ENCODE data around the gene OTUB1. TPM values are rescaled to one million over a fixed set of nuclear protein-coding genes. Genes with fewer than 3 reads are reported as not detected.

The OTUB1 gene
- total and polyA plus RNA-seq, 2 of the 13 experiments (the other 11 are each of a cell fraction or from before 2014, with no cell fraction given): 58.8 to 130 TPM

DNA sequence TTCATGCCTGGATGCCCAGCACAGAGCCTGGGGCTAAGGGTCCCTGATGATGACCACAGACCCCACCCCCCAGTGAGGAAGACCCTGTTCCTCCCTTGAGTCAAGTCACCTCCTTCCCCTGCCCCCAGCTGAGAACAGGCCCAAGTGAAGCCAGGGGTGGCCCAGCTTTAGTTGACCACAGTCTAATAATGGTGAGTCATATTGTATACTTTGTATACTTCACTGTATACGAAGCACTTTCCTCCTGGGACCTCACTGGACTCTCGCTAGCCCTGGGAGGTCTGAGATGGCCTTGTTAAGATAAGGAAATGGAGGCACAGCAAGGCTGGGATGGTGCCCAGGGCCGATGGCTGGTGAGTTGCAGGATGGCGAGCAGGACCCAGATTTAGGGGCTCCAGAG lies 45.8 kb downstream of the OTUB1 start:
- in situ Hi-C loops (cut with HindIII; ENCODE audit: extremely low pct_ligation_motif_present, low pct_unique_long_range_greater_than_20kb) (no loop called here), intact Hi-C loops (cut with micrococcal nuclease; ENCODE audit: unreplicated experiment) (no loop called here)
- no peak overlapping the region for H3K4me2 ChIP-seq (ENCODE audit: low read depth, low read length)
- POLR2A ChIA-PET: no interaction called here
- H3K79me2 ChIP-seq (ENCODE audit: insufficient read depth, low read length): no peaks in the 10 kb centered on the region
- peaks cover 28% of the 10 kb centered on the region; the same call in 1 of the 2 replicates for H4K20me1 ChIP-seq (ENCODE audit: insufficient read depth, low read length)
- FAIRE-seq: no peak
- WGBS (ENCODE audit: low lambda C conversion rate): 55% methylated on average over 4 of the region's 4 CpGs
- no peaks in the 10 kb centered on the region for H3K36me3 ChIP-seq (replicated peaks in 1 of 2; ENCODE audit: control insufficient read depth in 1 of 2, insufficient read depth in 2 of 2, low read length in 2 of 2)
- H3K27ac ChIP-seq (ENCODE audit: extremely low read length, insufficient read depth, low read length): no peak overlapping the region
- H3K9me3 ChIP-seq (ENCODE audit: low read length): no peaks in the 10 kb centered on the region
- H2AFZ ChIP-seq (ENCODE audit: low read length): no peak overlapping the region
- no TSS peak for BruUV-seq (replicated peaks)
- CTCF ChIA-PET (ENCODE audit: low intra/inter-chr PET ratio, low total read pairs): no interaction called here
- no peak overlapping the region for H3K9ac ChIP-seq (ENCODE audit: insufficient read depth, low read depth, low read length)
- ATAC-seq: no peak
- H3K27me3 ChIP-seq (ENCODE audit: control insufficient read depth in 1 of 2, insufficient read depth in 2 of 2, low read length in 2 of 2): peaks cover 7 to 26% of the 10 kb centered on the region in 2 experiments; a peak in 4 of 5 replicates
- H3K4me1 ChIP-seq (ENCODE audit: insufficient read depth, low read length): peaks cover 6% of the 10 kb centered on the region; the same call in 1 of the 2 replicates
- TF ChIP-seq FOXK1 (CRISPR knock-in tag; IDR thresholded peaks at IDR 0.05; ENCODE audit: borderline replicate concordance, low read depth) (no peak), ISX (CRISPR knock-in tag; conservative IDR thresholded peaks at IDR 0.05) (no peak), HOXD1 (CRISPR knock-in tag; IDR thresholded peaks at IDR 0.05) (no peak), ZNF24 (IDR thresholded peaks at IDR 0.05) (no peak), ZNF251 (CRISPR knock-in tag; IDR thresholded peaks at IDR 0.05) (no peak), MEIS2 (CRISPR knock-in tag; IDR thresholded peaks at IDR 0.05) (no peak)
- TF ChIP-seq, protein P1, sequence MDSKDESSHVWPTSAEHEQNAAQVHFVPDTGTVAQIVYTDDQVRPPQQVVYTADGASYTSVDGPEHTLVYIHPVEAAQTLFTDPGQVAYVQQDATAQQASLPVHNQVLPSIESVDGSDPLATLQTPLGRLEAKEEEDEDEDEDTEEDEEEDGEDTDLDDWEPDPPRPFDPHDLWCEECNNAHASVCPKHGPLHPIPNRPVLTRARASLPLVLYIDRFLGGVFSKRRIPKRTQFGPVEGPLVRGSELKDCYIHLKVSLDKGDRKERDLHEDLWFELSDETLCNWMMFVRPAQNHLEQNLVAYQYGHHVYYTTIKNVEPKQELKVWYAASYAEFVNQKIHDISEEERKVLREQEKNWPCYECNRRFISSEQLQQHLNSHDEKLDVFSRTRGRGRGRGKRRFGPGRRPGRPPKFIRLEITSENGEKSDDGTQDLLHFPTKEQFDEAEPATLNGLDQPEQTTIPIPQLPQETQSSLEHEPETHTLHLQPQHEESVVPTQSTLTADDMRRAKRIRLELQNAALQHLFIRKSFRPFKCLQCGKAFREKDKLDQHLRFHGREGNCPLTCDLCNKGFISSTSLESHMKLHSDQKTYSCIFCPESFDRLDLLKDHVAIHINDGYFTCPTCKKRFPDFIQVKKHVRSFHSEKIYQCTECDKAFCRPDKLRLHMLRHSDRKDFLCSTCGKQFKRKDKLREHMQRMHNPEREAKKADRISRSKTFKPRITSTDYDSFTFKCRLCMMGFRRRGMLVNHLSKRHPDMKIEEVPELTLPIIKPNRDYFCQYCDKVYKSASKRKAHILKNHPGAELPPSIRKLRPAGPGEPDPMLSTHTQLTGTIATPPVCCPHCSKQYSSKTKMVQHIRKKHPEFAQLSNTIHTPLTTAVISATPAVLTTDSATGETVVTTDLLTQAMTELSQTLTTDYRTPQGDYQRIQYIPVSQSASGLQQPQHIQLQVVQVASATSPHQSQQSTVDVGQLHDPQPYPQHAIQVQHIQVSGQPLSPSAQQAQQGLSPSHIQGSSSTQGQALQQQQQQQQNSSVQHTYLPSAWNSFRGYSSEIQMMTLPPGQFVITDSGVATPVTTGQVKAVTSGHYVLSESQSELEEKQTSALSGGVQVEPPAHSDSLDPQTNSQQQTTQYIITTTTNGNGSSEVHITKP (CRISPR knock-in tag; IDR thresholded peaks at IDR 0.05; ENCODE audit: low read depth): no peak
- no peak overlapping the region for H3K4me3 ChIP-seq (replicated peaks in 1 of 3; ENCODE audit: insufficient read depth in 1 of 3, low read depth in 2 of 3, low read length in 3 of 3)
- DNase-seq (ENCODE audit: low spot score): no peak
